ENCODE data around the gene C16orf87.

The C16orf87 gene

GRCh38 chr16:46832757-46833459 is 1.9 kb upstream of the C16orf87 start:
- Mint-ChIP-seq H3K4me3 (no peak overlapping the region), H3K27ac (no peak overlapping the region)
- CTCF ChIA-PET, result interaction anchor here (0.6 to 1.4 kb wide), 3 partner anchors 12 to 212 kb away, joined by 3 to 4 read pairs (median 4); no protein-coding TSS in a partner anchor

GRCh38 chr16:46830417-46830901 is 521 bp downstream of the C16orf87 start:
- Mint-ChIP-seq H3K4me1 (peaks cover 32% of the 10 kb centered on the region), H3K27ac (peak overlapping the region; percentile 96), H3K27me3 (peaks cover 26% of the 10 kb centered on the region), H3K36me3 (peaks cover 8% of the 10 kb centered on the region), H3K4me3 (peak overlapping the region; percentile 91), H3K9me3 (no peaks in the 10 kb centered on the region)
- DNase-seq, result peak; percentile 55
- CTCF ChIA-PET, result interaction anchor here (0.9 to 1.0 kb wide), 2 partner anchors 22 to 24 kb away, joined by 3 to 4 read pairs; no protein-coding TSS in a partner anchor

More at GRCh38 chr16:46832757-46833459, 1.9 kb upstream of the C16orf87 start:
- no peak for DNase-seq
- Mint-ChIP-seq H3K36me3 (peaks cover 8% of the 10 kb centered on the region), H3K27me3 (peaks cover 31% of the 10 kb centered on the region), H3K9me3 (no peaks in the 10 kb centered on the region), H3K4me1 (peaks cover 25% of the 10 kb centered on the region)

GRCh38 chr16:46828943-46829342 is 2.0 kb downstream of the C16orf87 start:
- H3K27me3 Mint-ChIP-seq, result peaks cover 19% of the 10 kb centered on the region
- H3K27ac Mint-ChIP-seq, result no peak overlapping the region
- H3K4me3 Mint-ChIP-seq, result peak overlapping the region; percentile 91
- CTCF ChIA-PET, result interaction anchor here (1.4 to 1.5 kb wide), 2 partner anchors 9 to 155 kb away, joined by 4 to 5 read pairs; no protein-coding TSS in a partner anchor
- peaks cover 36% of the 10 kb centered on the region for H3K4me1 Mint-ChIP-seq
- H3K36me3 Mint-ChIP-seq, result peaks cover 12% of the 10 kb centered on the region
- DNase-seq, result no peak
- H3K9me3 Mint-ChIP-seq, result no peaks in the 10 kb centered on the region

GRCh38 chr16:46828292-46828691 is 2.7 kb downstream of the C16orf87 start:
- H3K4me3 Mint-ChIP-seq, result peak overlapping the region; percentile 24
- no peak for DNase-seq
- H3K27me3 Mint-ChIP-seq, result peaks cover 16% of the 10 kb centered on the region
- H3K36me3 Mint-ChIP-seq, result peaks cover 17% of the 10 kb centered on the region
- H3K4me1 Mint-ChIP-seq, result peaks cover 39% of the 10 kb centered on the region
- CTCF ChIA-PET, result interaction anchor here (1.5 kb wide), 1 partner anchor 155 kb away, joined by 5 read pairs; no protein-coding TSS in a partner anchor
- peak overlapping the region; percentile 51 for H3K27ac Mint-ChIP-seq
- no peaks in the 10 kb centered on the region for H3K9me3 Mint-ChIP-seq

- CTCF ChIA-PET, result interaction anchor here (0.7 to 1.1 kb wide), 2 partner anchors 26 to 27 kb away, joined by 3 to 4 read pairs; no protein-coding TSS in a partner anchor
- peaks cover 39% of the 10 kb centered on the region for H3K4me1 Mint-ChIP-seq
Observed at GRCh38 chr16:46826631-46827030, 4.3 kb downstream of the C16orf87 start.

GRCh38 chr16:46822270-46822669 is 8.7 kb downstream of the C16orf87 start:
- H3K27ac Mint-ChIP-seq, result no peak overlapping the region
- H3K36me3 Mint-ChIP-seq, result peaks cover 8% of the 10 kb centered on the region
- no peaks in the 10 kb centered on the region for H3K9me3 Mint-ChIP-seq
- H3K4me1 Mint-ChIP-seq, result peaks cover 16% of the 10 kb centered on the region
- H3K27me3 Mint-ChIP-seq, result no peaks in the 10 kb centered on the region
- no peak for DNase-seq
- CTCF ChIA-PET, result interaction anchor here (1.2 kb wide), 1 partner anchor 11 kb away, joined by 4 read pairs; no protein-coding TSS in a partner anchor
- H3K4me3 Mint-ChIP-seq, result no peak overlapping the region

More at GRCh38 chr16:46826631-46827030, 4.3 kb downstream of the C16orf87 start:
- H3K27ac Mint-ChIP-seq, result no peak overlapping the region
- H3K4me3 Mint-ChIP-seq, result no peak overlapping the region
- peaks cover 5% of the 10 kb centered on the region for H3K27me3 Mint-ChIP-seq
- no peaks in the 10 kb centered on the region for H3K9me3 Mint-ChIP-seq
- H3K36me3 Mint-ChIP-seq, result peaks cover 17% of the 10 kb centered on the region
- DNase-seq, result no peak

GRCh38 chr16:46817961-46818360 is 13.0 kb downstream of the C16orf87 start:
- H3K27me3 Mint-ChIP-seq, result no peaks in the 10 kb centered on the region
- CTCF ChIA-PET, result no interaction called here
- peaks cover 9% of the 10 kb centered on the region for H3K9me3 Mint-ChIP-seq
- H3K27ac Mint-ChIP-seq, result no peak overlapping the region
- H3K4me1 Mint-ChIP-seq, result peaks cover 25% of the 10 kb centered on the region
- H3K36me3 Mint-ChIP-seq, result peaks cover 32% of the 10 kb centered on the region
- no peak for DNase-seq
- no peak overlapping the region for H3K4me3 Mint-ChIP-seq

GRCh38 chr16:46814790-46815189 is 16.2 kb downstream of the C16orf87 start:
- CTCF ChIA-PET, result interaction anchor here (0.6 to 0.9 kb wide), 2 partner anchors 15 to 35 kb away, joined by 3 read pairs; no protein-coding TSS in a partner anchor
- Mint-ChIP-seq H3K27ac (no peak overlapping the region), H3K4me1 (peaks cover 30% of the 10 kb centered on the region), H3K9me3 (peaks cover 9% of the 10 kb centered on the region), H3K36me3 (peaks cover 35% of the 10 kb centered on the region), H3K27me3 (no peaks in the 10 kb centered on the region), H3K4me3 (no peak overlapping the region)
- no peak for DNase-seq

GRCh38 chr16:46813611-46814010 is 17.4 kb downstream of the C16orf87 start:
- H3K4me3 Mint-ChIP-seq, result no peak overlapping the region
- no peak for DNase-seq
- peaks cover 35% of the 10 kb centered on the region for H3K36me3 Mint-ChIP-seq
- H3K27ac Mint-ChIP-seq, result no peak overlapping the region
- peaks cover 9% of the 10 kb centered on the region for H3K9me3 Mint-ChIP-seq
- no peaks in the 10 kb centered on the region for H3K27me3 Mint-ChIP-seq
- CTCF ChIA-PET, result no interaction called here
- H3K4me1 Mint-ChIP-seq, result peaks cover 28% of the 10 kb centered on the region

GRCh38 chr16:46812781-46813540 is 18.0 kb downstream of the C16orf87 start:
- CTCF ChIA-PET, result no interaction called here
- H3K36me3 Mint-ChIP-seq, result peaks cover 39% of the 10 kb centered on the region
- no peak for DNase-seq

GRCh38 chr16:46811682-46812081 is 19.3 kb downstream of the C16orf87 start:
- H3K36me3 Mint-ChIP-seq, result peaks cover 41% of the 10 kb centered on the region
- H3K4me3 Mint-ChIP-seq, result no peak overlapping the region
- peaks cover 9% of the 10 kb centered on the region for H3K9me3 Mint-ChIP-seq
- peaks cover 28% of the 10 kb centered on the region for H3K4me1 Mint-ChIP-seq
- CTCF ChIA-PET, result interaction anchor here (1.5 kb wide), 1 partner anchor 10 kb away, joined by 4 read pairs; no protein-coding TSS in a partner anchor
- H3K27me3 Mint-ChIP-seq, result no peaks in the 10 kb centered on the region
- H3K27ac Mint-ChIP-seq, result no peak overlapping the region
- no peak for DNase-seq

More at GRCh38 chr16:46812781-46813540, 18.0 kb downstream of the C16orf87 start:
- no peaks in the 10 kb centered on the region for H3K27me3 Mint-ChIP-seq
- peaks cover 9% of the 10 kb centered on the region for H3K9me3 Mint-ChIP-seq
- H3K4me1 Mint-ChIP-seq, result peaks cover 28% of the 10 kb centered on the region
- H3K27ac Mint-ChIP-seq, result no peak overlapping the region
- no peak overlapping the region for H3K4me3 Mint-ChIP-seq

GRCh38 chr16:46808997-46809396 is 22.0 kb downstream of the C16orf87 start:
- peaks cover 27% of the 10 kb centered on the region for H3K36me3 Mint-ChIP-seq
- CTCF ChIA-PET, result interaction anchor here (1.3 kb wide), 1 partner anchor 19 kb away, joined by 3 read pairs; no protein-coding TSS in a partner anchor
- no peak overlapping the region for H3K4me3 Mint-ChIP-seq
- peaks cover 13% of the 10 kb centered on the region for H3K4me1 Mint-ChIP-seq
- no peak for DNase-seq
- no peaks in the 10 kb centered on the region for H3K27me3 Mint-ChIP-seq
- no peak overlapping the region for H3K27ac Mint-ChIP-seq
- H3K9me3 Mint-ChIP-seq, result peaks cover 4% of the 10 kb centered on the region

- H3K4me1 Mint-ChIP-seq, result peaks cover 16% of the 10 kb centered on the region
- peaks cover 24% of the 10 kb centered on the region for H3K36me3 Mint-ChIP-seq
- CTCF ChIA-PET, result interaction anchor here (1.2 kb wide), 1 partner anchor 15 kb away, joined by 4 read pairs; no protein-coding TSS in a partner anchor
- no peak overlapping the region for H3K4me3 Mint-ChIP-seq
- no peak overlapping the region for H3K27ac Mint-ChIP-seq
- H3K27me3 Mint-ChIP-seq, result no peaks in the 10 kb centered on the region
- H3K9me3 Mint-ChIP-seq, result no peaks in the 10 kb centered on the region
- DNase-seq, result no peak
Observed at GRCh38 chr16:46807336-46807735, 23.6 kb downstream of the C16orf87 start.

GRCh38 chr16:46803373-46803772 is 27.6 kb downstream of the C16orf87 start:
- Mint-ChIP-seq H3K27me3 (no peaks in the 10 kb centered on the region), H3K4me3 (no peak overlapping the region), H3K4me1 (peaks cover 16% of the 10 kb centered on the region), H3K27ac (no peak overlapping the region), H3K9me3 (no peaks in the 10 kb centered on the region), H3K36me3 (peaks cover 26% of the 10 kb centered on the region)
- CTCF ChIA-PET, result no interaction called here
- no peak for DNase-seq
